H9 (cell line): ENCODE measurements around the gene KREMEN2. TPM values are rescaled to one million over a fixed set of nuclear protein-coding genes. Genes with fewer than 3 reads are reported as not detected.
A peak's percentile ranks its signal among the peaks of the same experiment; 100 is the strongest.

Experiments
- DNase-seq: peaks from one replicate; pipeline ENCODE4 v3.0.0-alpha.2; 2017
- H2AFZ ChIP-seq: one replicate; pipeline ENCODE4 v1.6.1; 2013; ENCODE audit warnings: mild to moderate bottlenecking, low read length, control low read depth, moderate library complexity
- H2AK5ac ChIP-seq: 2 replicates; pipeline ENCODE4 v1.6.1; 2013; ENCODE audit warnings: low read length, control low read depth, mixed read lengths; ENCODE audit not compliant: insufficient read length
- H2BK120ac ChIP-seq: one replicate; pipeline ENCODE4 v1.6.1; 2013; ENCODE audit warnings: low read depth, mild to moderate bottlenecking, low read length, control low read depth, inconsistent platforms; ENCODE audit not compliant: poor library complexity, severe bottlenecking
- H2BK12ac ChIP-seq: 2 replicates; pipeline ENCODE4 v1.6.1; 2013; ENCODE audit warnings: low read length, control low read depth, mixed read lengths, low read depth; ENCODE audit not compliant: insufficient read length
- H2BK15ac ChIP-seq: 2 replicates; pipeline ENCODE4 v1.6.1; 2013; ENCODE audit warnings: low read depth, low read length, control low read depth
- H2BK20ac ChIP-seq: one replicate; pipeline ENCODE4 v1.6.1; 2013; ENCODE audit warnings: low read depth, mild to moderate bottlenecking, low read length, control low read depth, inconsistent platforms; ENCODE audit not compliant: poor library complexity, severe bottlenecking
- H2BK5ac ChIP-seq: 2 replicates; pipeline ENCODE4 v1.6.1; 2013; ENCODE audit warnings: low read length, control low read depth, mixed read lengths; ENCODE audit not compliant: insufficient read length
- H3K14ac ChIP-seq: 2 replicates; pipeline ENCODE4 v1.6.1; 2013; ENCODE audit warnings: low read length, control low read depth; ENCODE audit not compliant: insufficient read depth
- H3K18ac ChIP-seq: 2 replicates; pipeline ENCODE4 v1.6.1; 2013; ENCODE audit warnings: low read depth, mild to moderate bottlenecking, mixed read lengths, low read length, control low read depth; ENCODE audit not compliant: insufficient read length
- H3K23ac ChIP-seq: 2 replicates; pipeline ENCODE4 v1.6.1; 2013; ENCODE audit warnings: low read length, control low read depth, mixed read lengths, low read depth; ENCODE audit not compliant: insufficient read length
- H3K23me2 ChIP-seq: 2 replicates; pipeline ENCODE4 v1.6.1; 2013; ENCODE audit warnings: low read depth, mild to moderate bottlenecking, mixed read lengths, low read length, control low read depth; ENCODE audit not compliant: insufficient read length, poor library complexity, severe bottlenecking
- H3K27ac ChIP-seq: 2 replicates; pipeline ENCODE4 v1.5.1; 2013; ENCODE audit warnings: low read length, control low read depth, mixed read lengths, low read depth; ENCODE audit not compliant: insufficient read length
- H3K27me3 ChIP-seq: 2 replicates; pipeline ENCODE4 v1.6.1; 2013; ENCODE audit warnings: low read length, control low read depth, inconsistent platforms; ENCODE audit not compliant: insufficient read depth
- H3K4ac ChIP-seq: 2 replicates; pipeline ENCODE4 v1.6.1; 2013; ENCODE audit warnings: low read depth, mild to moderate bottlenecking, control low read depth, inconsistent platforms, low read length, moderate library complexity
- H3K4me1 ChIP-seq: 2 replicates; pipeline ENCODE4 v1.6.1; 2013; ENCODE audit warnings: low read length, control low read depth, inconsistent platforms; ENCODE audit not compliant: insufficient read depth
- H3K4me2 ChIP-seq: 2 replicates; pipeline ENCODE4 v1.6.1; 2013; ENCODE audit warnings: low read length, control low read depth, mixed read lengths; ENCODE audit not compliant: insufficient read length, insufficient read depth
- H3K56ac ChIP-seq: 2 replicates; pipeline ENCODE4 v1.6.1; 2013; ENCODE audit warnings: low read depth, mild to moderate bottlenecking, mixed read lengths, low read length, control low read depth; ENCODE audit not compliant: insufficient read length
- H3K79me1 ChIP-seq: 2 replicates; pipeline ENCODE4 v1.6.1; 2013; ENCODE audit warnings: low read depth, mild to moderate bottlenecking, moderate library complexity, low read length, control low read depth, inconsistent platforms; ENCODE audit not compliant: insufficient read depth, poor library complexity, severe bottlenecking
- H3K79me2 ChIP-seq: 2 replicates; pipeline ENCODE4 v1.6.1; 2013; ENCODE audit warnings: low read length, control low read depth, inconsistent platforms; ENCODE audit not compliant: insufficient read depth
- H3K9ac ChIP-seq: 2 replicates; pipeline ENCODE4 v1.6.1; 2013; ENCODE audit warnings: low read length, control low read depth, mixed read lengths; ENCODE audit not compliant: insufficient read length; ENCODE audit errors: extremely low read depth
- H3K9me3 ChIP-seq: one replicate; pipeline ENCODE4 v1.6.1; 2013; ENCODE audit warnings: low read depth, low read length, inconsistent platforms; ENCODE audit not compliant: control insufficient read depth
- H3T11ph ChIP-seq: one replicate; pipeline ENCODE4 v1.6.1; 2013; ENCODE audit warnings: mild to moderate bottlenecking, low read length, control low read depth, inconsistent platforms
- H4K20me1 ChIP-seq: one replicate; pipeline ENCODE4 v1.6.1; 2013; ENCODE audit not compliant: control insufficient read depth, insufficient read length, insufficient read depth
- H4K5ac ChIP-seq: 2 replicates; pipeline ENCODE4 v1.6.1; 2013; ENCODE audit warnings: low read depth, mild to moderate bottlenecking, mixed read lengths, low read length, control low read depth; ENCODE audit not compliant: insufficient read length
- H4K8ac ChIP-seq: replicated peaks from 2 replicates; pipeline ENCODE4 v1.6.1; 2013; ENCODE audit warnings: low read length, control low read depth, mixed read lengths, low read depth; ENCODE audit not compliant: insufficient read length
- H4K91ac ChIP-seq: 2 replicates; pipeline ENCODE4 v1.6.1; 2013; ENCODE audit warnings: low read depth, mild to moderate bottlenecking, moderate library complexity, mixed read lengths, low read length, control low read depth; ENCODE audit not compliant: insufficient read length
- H3K27ac Mint-ChIP-seq, 3 experiments: 2 replicates in 2 of 3; 3 replicates in 1 of 3; pipeline ENCODE4 v1.8.0; 2020 to 2021; ENCODE audit warnings: mixed read lengths in 3 of 3, mild to moderate bottlenecking in 1 of 3, moderate library complexity in 1 of 3
- H3K27me3 Mint-ChIP-seq: 2 replicates; pipeline ENCODE4 v1.8.0; 2021; ENCODE audit warnings: low read depth, mild to moderate bottlenecking, moderate library complexity, mixed read lengths
- H3K36me3 Mint-ChIP-seq, 3 experiments: 2 replicates in 2 of 3; 3 replicates in 1 of 3; pipeline ENCODE4 v1.8.0; 2020 to 2021; ENCODE audit warnings: low read depth in 3 of 3, mixed read lengths in 3 of 3; ENCODE audit not compliant: insufficient read depth in 1 of 3
- H3K4me1 Mint-ChIP-seq, 2 experiments: 2 replicates each; pipeline ENCODE4 v1.8.0; 2020; ENCODE audit warnings: mixed read lengths in 2 of 2
- H3K4me3 Mint-ChIP-seq, 2 experiments: 2 replicates in 1 of 2; 3 replicates in 1 of 2; pipeline ENCODE4 v1.8.0; 2020 to 2021; ENCODE audit warnings: mild to moderate bottlenecking in 2 of 2, mixed read lengths in 2 of 2, moderate library complexity in 1 of 2
- H3K9me3 Mint-ChIP-seq, 2 experiments: 2 replicates in 1 of 2; 3 replicates in 1 of 2; pipeline ENCODE4 v1.8.0; 2020; ENCODE audit warnings: mild to moderate bottlenecking in 2 of 2, mixed read lengths in 2 of 2, moderate library complexity in 1 of 2
- CTCF ChIP-seq: fragments of 200-600 bp; sonication (generic); conservative IDR thresholded peaks from 3 replicates; pipeline ENCODE4 v1.8.0; 2021; ENCODE audit warnings: antibody characterized with exemption, mild to moderate bottlenecking
- WGBS: extraction: QIAGEN DNeasy Blood & Tissue Kit; methylation state at CpG from one replicate; pipeline ENCODE4 v1.1.7; 2013; ENCODE audit warnings: missing lambda C conversion rate, low lambda C conversion rate, mixed read lengths; ENCODE audit not compliant: insufficient read length; ENCODE audit errors: extremely low coverage; 5-methylcytosine and 5-hydroxymethylcytosine counted together
- total RNA-seq: library from RNA; stranded (reverse); gene quantifications from 2 replicates; pipeline ENCODE4 v1.2.1, GENCODE V29; 2021

The KREMEN2 gene
- total RNA-seq, 1 experiment from 2014 or later = 12.8 TPM

GRCh38 chr16:2968368-2968737 lies 4.3 kb downstream of the KREMEN2 start:
- Histone ChIP-seq H2BK120ac (no peak overlapping the region), H2AFZ (no peak overlapping the region), H3K4me2 (peak overlapping the region; percentile 58), H3K9me3 (no peaks in the 10 kb centered on the region), H3K56ac (no peak overlapping the region), H3K23ac (no peak overlapping the region), H4K20me1 (peaks cover 3% of the 10 kb centered on the region), H4K8ac (no peak overlapping the region), H3K14ac (no peak overlapping the region; the same call in 1 of the 2 replicates), H3K79me1 (no peaks in the 10 kb centered on the region), H3K27me3 (no peaks in the 10 kb centered on the region), H3K18ac (no peak overlapping the region), H3T11ph (no peak overlapping the region), H2BK12ac (no peak overlapping the region), H3K4ac (no peak overlapping the region), H3K27ac (no peak overlapping the region), H4K91ac (no peak overlapping the region), H2BK20ac (no peak overlapping the region), H3K23me2 (peaks cover 15% of the 10 kb centered on the region), H3K4me1 (no peaks in the 10 kb centered on the region), H2AK5ac (no peak overlapping the region), H2BK15ac (no peak overlapping the region), H3K9ac (no peak overlapping the region), H4K5ac (no peak overlapping the region), H3K79me2 (no peaks in the 10 kb centered on the region), H2BK5ac (no peak overlapping the region)
- Mint-ChIP-seq H3K36me3 (peaks cover 4 to 17% (median 16%) of the 10 kb centered on the region in 3 experiments; a peak in 6 of 7 replicates), H3K9me3 (no peaks in the 10 kb centered on the region), H3K27ac (peak overlapping the region in 2 of 3 experiments; percentile 31 to 90; a peak in 2 of 7 replicates), H3K4me1 (peaks cover 20 to 24% of the 10 kb centered on the region in 2 experiments), H3K27me3 (peaks cover 23% of the 10 kb centered on the region), H3K4me3 (peak overlapping the region; percentile 64 to 77)
- no peak for DNase-seq
- TF ChIP-seq CTCF = no peak
- WGBS = no CpG with 5 or more reads among the region's 18 CpGs
